ENCODE data around the gene SHROOM1. TPM values are rescaled to one million over a fixed set of nuclear protein-coding genes. Genes with fewer than 3 reads are reported as not detected.

SHROOM1 gene
- total and polyA plus RNA-seq, 2 of the 8 experiments (the other 6 are each of a cell fraction or from before 2014, with no cell fraction given), result 3.9 to 5.2 TPM

GRCh38 chr5:132788990-132789886 lies 41.2 kb downstream of the SHROOM1 start:
- H4K8ac ChIP-seq (ENCODE audit: extremely low read depth, insufficient read depth, low read length), result no peak overlapping the region
- no peak overlapping the region for H2AFZ ChIP-seq (ENCODE audit: low read length)
- no peak overlapping the region for H2BK20ac ChIP-seq (ENCODE audit: low read length)
- no peak overlapping the region for H2BK15ac ChIP-seq (ENCODE audit: low read length)
- no peaks in the 10 kb centered on the region for H4K20me1 ChIP-seq (replicated peaks in 1 of 2; ENCODE audit: control insufficient read depth in 1 of 2, insufficient read depth in 2 of 2, low read length in 2 of 2)
- no peak overlapping the region for H3K4me3 ChIP-seq (ENCODE audit: extremely low read depth in 1 of 4, insufficient read depth in 2 of 4, low read depth in 3 of 4, low read length in 4 of 4)
- no peak overlapping the region for H3K18ac ChIP-seq (ENCODE audit: extremely low read depth, low read length)
- no peaks in the 10 kb centered on the region for H3K79me1 ChIP-seq (ENCODE audit: low read depth, low read length)
- no peaks in the 10 kb centered on the region for H3K23me2 ChIP-seq (ENCODE audit: low read depth, low read length)
- no peaks in the 10 kb centered on the region for H3K79me2 ChIP-seq (ENCODE audit: control insufficient read depth in 1 of 2, insufficient read depth in 2 of 2, low read length in 2 of 2)
- no peaks in the 10 kb centered on the region for H3K27me3 ChIP-seq (replicated peaks in 1 of 4; ENCODE audit: control insufficient read depth in 3 of 4, extremely low read depth in 1 of 4, insufficient read depth in 3 of 4, low read length in 3 of 4)
- no peak overlapping the region for H3K9ac ChIP-seq (replicated peaks in 1 of 4; ENCODE audit: extremely low read depth in 1 of 4, low read depth in 3 of 4, low read length in 3 of 4)
- H3K23ac ChIP-seq (ENCODE audit: insufficient read length), result no peak overlapping the region
- no peak overlapping the region for H3K4me2 ChIP-seq (ENCODE audit: insufficient read depth in 1 of 2, low read depth in 2 of 2, low read length in 2 of 2)
- no peaks in the 10 kb centered on the region for H3K36me3 ChIP-seq (ENCODE audit: control insufficient read depth in 2 of 4, insufficient read depth in 4 of 4, low read length in 3 of 4)
- no peak overlapping the region for H2BK5ac ChIP-seq (ENCODE audit: low read depth, low read length)
- no peak overlapping the region for H2BK120ac ChIP-seq (replicated peaks; ENCODE audit: low read depth, low read length)
- no peak overlapping the region for H3K56ac ChIP-seq (replicated peaks; ENCODE audit: insufficient read length, low read depth, low read length)
- H3K4ac ChIP-seq (replicated peaks; ENCODE audit: insufficient read length, low read depth, low read length), result no peak overlapping the region
- POLR2A ChIA-PET (ENCODE audit: partially characterized antibody), result interaction anchor here (0.9 kb wide), 1 partner anchor 26 kb away, joined by 3 read pairs; no protein-coding TSS in a partner anchor
- CTCF ChIA-PET (ENCODE audit: partially characterized antibody), result interaction anchor here (0.7 to 1.7 kb wide), 2 partner anchors 13 to 38 kb away, joined by 3 to 7 read pairs; no protein-coding TSS in a partner anchor
- FAIRE-seq (no peak), DNase-seq (ENCODE audit: low read depth in 1 of 2, low spot score in 2 of 2) (peak in 1 of 2 experiments; percentile 32)
- 86% methylated on average over 8 of the region's 8 CpGs; no CpG with 5 or more reads in 1 of the 2 experiments for WGBS, 2 experiments (ENCODE audit: extremely low coverage in 1 of 2, insufficient coverage in 1 of 2, insufficient read length in 1 of 2, insufficient replicate concordance in 2 of 2, low coverage in 1 of 2, low lambda C conversion rate in 2 of 2, missing lambda C conversion rate in 1 of 2)
- no peak overlapping the region for H2BK12ac ChIP-seq (ENCODE audit: low read depth, low read length)
- no peak overlapping the region for H4K91ac ChIP-seq (replicated peaks; ENCODE audit: insufficient read length, low read length)
- no peak overlapping the region for H3K14ac ChIP-seq (ENCODE audit: insufficient read length)
- no peaks in the 10 kb centered on the region for H3K9me3 ChIP-seq (ENCODE audit: insufficient read depth in 2 of 2, low read depth in 1 of 2, low read length in 1 of 2)
- no peak overlapping the region for H4K5ac ChIP-seq (ENCODE audit: insufficient read length, low read depth, low read length)
- H2AK5ac ChIP-seq (ENCODE audit: low read depth, low read length), result no peak overlapping the region
- H3K4me1 ChIP-seq (replicated peaks in 1 of 4; ENCODE audit: control insufficient read depth in 3 of 4, insufficient read depth in 4 of 4, low read length in 3 of 4), result no peaks in the 10 kb centered on the region; a peak in 1 of 7 replicates
- no peak overlapping the region for H3K27ac ChIP-seq (ENCODE audit: low read depth, low read length)
- TF ChIP-seq SP1 (IDR thresholded peaks at IDR 0.05; ENCODE audit: low read depth, low read length) (no peak), TAF1 (IDR thresholded peaks at IDR 0.05; ENCODE audit: low read depth, low read length) (no peak), SUZ12 (IDR thresholded peaks at IDR 0.05; ENCODE audit: low read length) (no peak), RFX5 (IDR thresholded peaks at IDR 0.05; ENCODE audit: borderline replicate concordance, low read depth, low read length) (no peak), ATF2 (IDR thresholded peaks at IDR 0.05; ENCODE audit: low read length) (no peak), MAFK (IDR thresholded peaks at IDR 0.05; ENCODE audit: low read depth, low read length) (no peak), PHF8 (conservative IDR thresholded peaks at IDR 0.05; ENCODE audit: low read depth, low read length) (no peak), SIX5 (IDR thresholded peaks at IDR 0.05; ENCODE audit: low read depth, low read length) (no peak), BCL11A (IDR thresholded peaks at IDR 0.05; ENCODE audit: low read depth in 2 of 2, low read length in 2 of 2) (no peak), FOSL1 (IDR thresholded peaks at IDR 0.05; ENCODE audit: insufficient read depth, low read depth, low read length) (no peak), GABPA (IDR thresholded peaks at IDR 0.05; ENCODE audit: borderline replicate concordance, insufficient read depth, low read length) (no peak)

All from H1 (cell line).